Natural killer cell treated with Interleukin-12 subunit alpha and Interleukin-12 subunit beta and Interleukin-15 and Interleukin-18, amount 100 ng/mL, for 72 hours (primary cell): Measurements from ENCODE around the gene MLEC. TPM values are rescaled to one million over a fixed set of nuclear protein-coding genes. Genes with fewer than 3 reads are reported as not detected.
A peak's percentile ranks its signal among the peaks of the same experiment; 100 is the strongest.
"Not testable (repeated sequence)": the region's sequence is repeated elsewhere in the genome, so short reads cannot be mapped to it uniquely, and the experiment has no call there.

ENCODE experiments used
- ATAC-seq, 2 donors: fragments of 150-1000 bp; cut with Tn5 transposase in 1 of 2; sonication (Bioruptor Pico), chemical (Tn5 transposase) in 1 of 2; 2 replicates each; pipeline ENCODE4 v1.10.0; 2021
- DNase-seq: peaks from one replicate; pipeline ENCODE4 v3.0.0; 2022; ENCODE audit warnings: low spot score
- H3K27ac Mint-ChIP-seq, 2 donors: 1 replicate in 1 of 2; 2 replicates in 1 of 2; pipeline ENCODE4 v1.8.0; 2022; ENCODE audit warnings: mixed read lengths in 2 of 2, mild to moderate bottlenecking in 1 of 2, moderate library complexity in 1 of 2
- H3K27me3 Mint-ChIP-seq, 2 donors: 1 replicate in 1 of 2; 2 replicates in 1 of 2; pipeline ENCODE4 v1.8.0; 2022; ENCODE audit warnings: mixed read lengths in 2 of 2
- H3K36me3 Mint-ChIP-seq: one replicate; pipeline ENCODE4 v1.8.0; 2022; ENCODE audit warnings: mixed read lengths
- H3K4me1 Mint-ChIP-seq, 2 donors: 1 replicate in 1 of 2; 2 replicates in 1 of 2; pipeline ENCODE4 v1.8.0; 2022; ENCODE audit warnings: low read depth in 2 of 2, mixed read lengths in 2 of 2, mild to moderate bottlenecking in 1 of 2
- H3K4me3 Mint-ChIP-seq: one replicate; pipeline ENCODE4 v1.8.0; 2022; ENCODE audit warnings: mixed read lengths
- H3K9me3 Mint-ChIP-seq: 2 replicates; pipeline ENCODE4 v1.8.0; 2022; ENCODE audit warnings: mixed read lengths
- total RNA-seq, 2 donors: library from RNA; stranded (reverse); gene quantifications; one replicate each; pipeline ENCODE4 v1.2.3, GENCODE V29; 2022

Gene MLEC
- total RNA-seq, 2 donors from 2014 or later: 115 to 158 TPM

DNA sequence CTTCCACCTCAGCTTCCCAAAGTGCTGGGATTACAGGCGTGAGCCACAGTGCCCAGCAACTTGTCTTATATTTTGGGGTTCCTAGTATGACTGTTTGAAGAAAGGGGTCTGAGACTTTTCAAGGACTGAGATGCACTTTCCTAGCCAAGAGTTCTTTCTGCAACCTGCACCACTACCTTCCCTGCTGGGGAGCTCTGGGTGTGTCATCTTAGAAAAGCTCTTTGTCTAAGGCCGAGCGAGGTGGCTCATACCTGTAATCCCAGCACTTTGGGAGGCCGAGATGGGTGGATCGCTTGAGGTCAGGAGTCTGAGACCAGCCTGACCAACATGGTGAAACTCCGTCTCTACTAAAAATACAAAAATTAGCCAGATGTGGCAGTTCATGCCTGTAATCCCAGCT lies 16.7 kb upstream of the MLEC start:
- peaks cover 0 to 18% of the 10 kb centered on the region in 2 donors for H3K27me3 Mint-ChIP-seq
- not testable (repeated sequence) for DNase-seq, H3K36me3 Mint-ChIP-seq, H3K9me3 Mint-ChIP-seq, H3K27ac Mint-ChIP-seq, H3K4me1 Mint-ChIP-seq, ATAC-seq, H3K4me3 Mint-ChIP-seq

DNA sequence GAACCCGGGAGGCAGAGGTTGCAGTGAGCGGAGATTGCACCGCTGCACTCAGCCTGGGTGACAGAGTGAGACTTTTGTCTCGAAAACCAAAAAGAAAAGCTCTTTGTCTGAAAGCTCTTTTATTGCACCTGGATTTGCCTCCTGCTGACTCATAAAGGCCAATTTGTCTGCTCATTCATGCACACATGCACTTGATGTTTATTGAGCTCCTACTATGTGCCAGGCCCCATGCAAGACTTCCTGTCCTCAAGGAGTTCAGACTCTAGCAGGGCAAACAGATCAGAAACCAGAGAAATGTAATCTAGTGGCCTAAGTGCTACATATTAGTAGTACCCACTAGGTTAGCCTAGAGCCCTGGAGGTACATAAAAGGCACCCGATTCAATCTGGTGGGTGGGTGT lies 16.3 kb upstream of the MLEC start:
- Mint-ChIP-seq H3K4me3 (no peak overlapping the region), H3K4me1 (no peaks in the 10 kb centered on the region), H3K9me3 (no peaks in the 10 kb centered on the region), H3K27ac (no peak overlapping the region), H3K27me3 (peaks cover 0 to 19% of the 10 kb centered on the region in 2 donors), H3K36me3 (no peaks in the 10 kb centered on the region)
- ATAC-seq (no peak), DNase-seq (no peak)

DNA sequence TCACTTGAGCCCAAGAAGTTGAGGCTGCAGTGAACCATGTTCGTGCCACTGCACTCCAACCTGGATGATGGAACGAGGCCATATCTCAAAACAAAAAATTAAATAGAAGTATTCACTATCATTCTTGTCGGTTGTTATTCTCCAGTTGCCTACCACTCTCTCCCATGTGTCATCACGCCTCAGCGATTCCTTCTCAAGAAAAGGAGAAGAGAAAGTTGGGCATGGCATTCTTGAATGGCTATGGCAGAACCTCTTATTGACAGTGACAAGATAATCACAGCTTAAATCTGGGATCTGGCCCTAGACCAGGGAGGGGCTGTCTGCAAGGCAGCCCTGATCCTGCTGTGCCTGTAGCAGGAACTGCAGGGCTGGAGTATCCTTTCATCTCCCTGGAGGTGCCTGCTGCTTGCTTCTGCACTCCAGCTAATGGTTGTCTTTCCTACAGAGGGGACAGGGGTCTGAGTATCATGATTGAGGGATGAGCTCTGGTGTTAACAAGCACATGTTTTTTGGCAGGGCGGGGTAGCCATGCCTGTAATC lies 12.8 kb upstream of the MLEC start:
- no peaks in the 10 kb centered on the region for H3K9me3 Mint-ChIP-seq
- H3K27ac Mint-ChIP-seq: no peak overlapping the region
- no peak overlapping the region for H3K4me3 Mint-ChIP-seq
- H3K4me1 Mint-ChIP-seq: peaks cover 0 to 5% of the 10 kb centered on the region in 2 donors
- no peak for DNase-seq
- no peak for ATAC-seq
- peaks cover 0 to 11% of the 10 kb centered on the region in 2 donors for H3K27me3 Mint-ChIP-seq
- H3K36me3 Mint-ChIP-seq: no peaks in the 10 kb centered on the region

GRCh38 chr12:120677765-120678473 lies 9.0 kb upstream of the MLEC start:
- peaks cover 0 to 7% of the 10 kb centered on the region in 2 donors for H3K27me3 Mint-ChIP-seq
- peak overlapping the region in 1 of 2 donors; percentile 44 for H3K27ac Mint-ChIP-seq
- H3K36me3 Mint-ChIP-seq: no peaks in the 10 kb centered on the region
- no peaks in the 10 kb centered on the region for H3K9me3 Mint-ChIP-seq
- ATAC-seq (peak; percentile 78 to 90), DNase-seq (no peak)
- no peak overlapping the region for H3K4me3 Mint-ChIP-seq
- H3K4me1 Mint-ChIP-seq: peaks cover 0 to 5% of the 10 kb centered on the region in 2 donors

GRCh38 chr12:120678572-120678971 lies 8.4 kb upstream of the MLEC start:
- no peak overlapping the region for H3K27ac Mint-ChIP-seq

DNA sequence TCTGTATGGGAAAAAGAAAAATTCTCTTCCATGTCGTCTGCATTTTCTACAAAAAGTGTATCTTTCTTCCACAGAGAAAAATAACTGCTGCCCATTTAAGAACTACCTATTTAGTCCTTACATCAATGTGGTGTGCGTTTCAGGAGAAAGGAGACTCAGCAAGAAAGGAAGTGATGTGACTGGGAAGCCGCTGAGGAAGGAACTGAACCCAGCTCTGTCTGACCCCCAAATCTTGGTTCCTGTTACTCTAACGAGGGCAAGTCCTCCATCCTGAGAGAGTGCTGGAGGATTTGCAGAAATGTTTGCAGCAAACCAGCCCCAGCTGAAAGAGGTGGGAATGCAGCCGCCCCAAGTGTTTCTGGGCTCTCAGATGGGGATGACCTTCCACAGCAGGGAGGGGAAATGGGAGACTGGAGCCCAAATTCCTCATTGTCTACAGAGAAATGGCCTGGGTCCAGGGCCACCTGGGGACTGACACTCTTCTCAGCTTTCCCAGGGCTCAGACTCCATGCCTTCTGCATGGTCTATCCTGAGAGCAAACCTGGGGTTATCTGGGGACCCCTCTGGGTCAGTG lies 6.7 kb upstream of the MLEC start:
- Mint-ChIP-seq H3K4me1 (peaks cover 3 to 11% of the 10 kb centered on the region in 2 donors), H3K27ac (no peak overlapping the region), H3K27me3 (peaks cover 0 to 3% of the 10 kb centered on the region in 2 donors), H3K9me3 (no peaks in the 10 kb centered on the region), H3K36me3 (no peaks in the 10 kb centered on the region), H3K4me3 (no peak overlapping the region)
- DNase-seq: no peak
- ATAC-seq: no peak

More at GRCh38 chr12:120678572-120678971, 8.4 kb upstream of the MLEC start:
- Mint-ChIP-seq H3K9me3 (no peaks in the 10 kb centered on the region), H3K4me1 (peaks cover 0 to 5% of the 10 kb centered on the region in 2 donors), H3K27me3 (peaks cover 0 to 7% of the 10 kb centered on the region in 2 donors), H3K4me3 (peak overlapping the region; percentile 25), H3K36me3 (no peaks in the 10 kb centered on the region)
- no peak for DNase-seq
- no peak for ATAC-seq

DNA sequence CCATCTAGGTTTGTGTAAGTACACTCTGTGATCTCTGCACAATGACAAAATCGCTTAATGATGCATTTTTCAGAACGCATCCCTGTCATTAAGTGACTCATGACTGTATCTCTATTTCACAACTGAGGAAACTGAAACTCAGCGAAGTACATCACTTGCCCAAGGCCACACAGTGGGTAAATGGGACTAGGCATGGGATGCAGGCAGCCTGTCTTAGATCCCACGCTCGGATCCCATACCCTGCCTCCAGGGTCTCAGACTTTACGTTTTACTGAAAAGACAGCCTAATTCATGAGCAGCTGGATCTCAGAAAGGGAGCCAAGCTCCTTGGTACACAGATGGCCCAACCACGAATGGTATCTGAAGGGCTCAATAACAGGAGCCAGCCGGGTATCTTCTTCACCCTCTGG lies 2.4 kb upstream of the MLEC start:
- no peaks in the 10 kb centered on the region for H3K36me3 Mint-ChIP-seq
- peaks cover 23 to 25% of the 10 kb centered on the region in 2 donors for H3K4me1 Mint-ChIP-seq
- peak overlapping the region; percentile 45 to 58 for H3K27ac Mint-ChIP-seq
- H3K9me3 Mint-ChIP-seq: no peaks in the 10 kb centered on the region
- H3K4me3 Mint-ChIP-seq: peak overlapping the region; percentile 89
- DNase-seq (no peak), ATAC-seq (no peak)
- H3K27me3 Mint-ChIP-seq: no peaks in the 10 kb centered on the region

DNA sequence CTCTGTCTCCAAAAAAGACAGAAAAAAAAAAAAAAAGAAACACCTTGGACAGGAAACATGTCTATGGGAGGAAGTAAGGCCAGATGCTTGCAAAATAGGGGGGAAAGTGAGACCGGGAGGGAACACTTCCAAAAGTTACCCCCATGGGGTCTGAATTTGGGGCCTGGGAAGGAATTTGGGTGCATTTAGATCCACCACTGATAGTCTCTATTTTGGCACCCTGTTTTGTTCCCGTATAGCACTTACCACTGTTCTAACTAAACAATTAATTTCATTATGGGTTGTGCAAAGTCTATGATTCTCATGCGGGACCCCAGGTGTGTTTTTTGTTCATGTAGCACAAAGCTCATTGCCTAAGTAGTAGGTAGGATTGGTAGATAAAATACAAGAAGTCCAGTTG lies 1.4 kb upstream of the MLEC start:
- Mint-ChIP-seq H3K27ac (peak overlapping the region in 1 of 2 donors; percentile 90), H3K27me3 (no peaks in the 10 kb centered on the region), H3K36me3 (no peaks in the 10 kb centered on the region), H3K4me3 (peak overlapping the region; percentile 89), H3K9me3 (no peaks in the 10 kb centered on the region), H3K4me1 (peaks cover 25 to 26% of the 10 kb centered on the region in 2 donors)
- DNase-seq (no peak), ATAC-seq (no peak)

DNA sequence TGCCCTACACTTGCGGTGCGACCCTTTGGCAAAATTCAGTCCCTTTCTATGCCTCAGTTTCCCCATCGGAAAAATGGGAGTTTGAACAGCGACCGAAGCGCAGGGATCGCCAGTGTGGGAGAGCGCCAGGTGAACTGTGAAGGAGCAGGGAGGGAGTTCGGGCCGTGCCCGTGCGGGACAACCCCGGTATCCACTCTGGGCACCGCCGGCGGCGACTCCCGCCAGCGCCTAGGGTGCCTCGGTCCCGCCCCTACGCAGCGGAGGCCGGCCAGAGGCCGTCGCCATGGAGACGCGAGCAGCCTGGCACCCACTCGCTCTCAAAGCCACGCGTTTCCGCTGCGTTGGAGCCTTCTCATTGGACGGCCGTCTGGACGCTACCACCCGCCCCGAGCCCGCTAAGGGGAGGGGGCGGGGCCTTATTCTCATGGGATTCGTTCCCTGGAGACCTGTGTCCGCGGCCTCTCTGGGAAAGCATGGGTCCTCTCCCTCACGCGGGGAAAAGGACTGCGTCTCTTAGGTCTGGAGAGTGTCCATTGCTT lies 729 bp upstream of the MLEC start:
- peak overlapping the region; percentile 84 to 90 for H3K27ac Mint-ChIP-seq
- DNase-seq (peak; percentile 99), ATAC-seq (peak; percentile 90 to 91)
- H3K4me1 Mint-ChIP-seq: peaks cover 29 to 30% of the 10 kb centered on the region in 2 donors
- peak overlapping the region; percentile 89 for H3K4me3 Mint-ChIP-seq
- H3K9me3 Mint-ChIP-seq: no peaks in the 10 kb centered on the region
- H3K36me3 Mint-ChIP-seq: no peaks in the 10 kb centered on the region
- no peaks in the 10 kb centered on the region for H3K27me3 Mint-ChIP-seq

DNA sequence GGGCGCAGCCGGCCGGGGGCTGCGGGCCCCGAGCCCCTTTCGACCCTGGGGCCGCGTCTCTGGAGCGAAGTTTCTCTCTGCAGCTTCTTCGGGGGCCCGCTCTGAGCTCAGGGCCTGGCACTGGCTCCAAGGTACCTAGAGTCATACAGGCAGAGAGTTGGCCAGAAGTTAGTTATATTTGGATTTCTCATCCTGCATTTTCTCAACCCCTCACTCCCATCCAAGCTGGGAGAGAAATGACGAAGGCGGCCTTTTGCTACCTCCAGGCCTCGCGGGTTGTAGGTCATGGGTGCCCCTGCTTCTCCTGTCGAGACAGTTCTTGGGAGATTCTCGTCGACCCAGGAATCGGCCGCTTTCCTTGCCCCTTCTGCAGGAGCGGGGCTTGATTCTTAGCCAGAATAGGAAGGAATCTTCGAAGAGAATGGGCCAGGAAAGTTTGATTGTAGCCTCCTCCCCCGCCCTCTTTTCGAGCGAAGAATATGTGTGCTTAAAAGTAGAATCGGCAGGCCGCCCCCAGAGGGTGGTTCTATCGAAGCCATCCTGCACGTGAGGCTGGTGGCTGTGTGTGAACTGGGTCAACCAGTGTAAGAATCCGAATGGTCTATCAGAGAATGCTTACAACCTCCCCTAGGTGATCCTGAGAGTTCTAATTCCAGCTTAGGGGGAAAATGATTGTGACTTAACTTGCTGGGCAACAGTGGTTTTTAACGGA lies 785 bp downstream of the MLEC start:
- Mint-ChIP-seq H3K27me3 (no peaks in the 10 kb centered on the region), H3K4me3 (peak overlapping the region; percentile 81), H3K4me1 (peaks cover 39 to 40% of the 10 kb centered on the region in 2 donors), H3K36me3 (no peaks in the 10 kb centered on the region), H3K9me3 (no peaks in the 10 kb centered on the region), H3K27ac (peak overlapping the region; percentile 4 to 71)
- DNase-seq: no peak
- no peak for ATAC-seq

DNA sequence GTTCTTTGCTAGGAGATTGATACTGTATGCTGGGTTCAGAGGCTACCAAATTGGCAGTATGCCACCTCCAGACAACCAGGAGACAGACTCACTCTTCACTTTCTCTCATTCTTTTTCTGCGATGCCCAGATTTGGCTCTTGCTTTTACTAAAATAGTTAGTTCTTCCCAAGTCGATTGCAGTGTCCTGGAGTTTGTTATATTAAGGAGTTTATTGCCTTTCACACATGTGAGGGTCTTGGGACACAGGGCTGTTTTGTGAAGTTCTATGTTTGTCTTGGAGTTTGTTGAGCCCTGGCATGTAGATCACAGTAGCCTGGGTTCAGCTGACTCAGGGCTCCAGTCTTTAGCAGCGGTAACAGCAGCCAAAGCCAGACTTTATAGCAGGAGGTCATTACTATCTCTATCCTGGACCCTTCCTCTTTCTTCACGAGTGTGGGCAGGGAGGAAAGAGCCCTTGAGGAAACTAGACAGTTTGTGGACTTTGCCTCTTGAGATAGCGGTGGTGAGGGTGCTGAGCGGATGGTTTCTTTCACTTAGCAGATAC lies 1.6 kb downstream of the MLEC start:
- no peaks in the 10 kb centered on the region for H3K9me3 Mint-ChIP-seq
- no peak for DNase-seq

DNA sequence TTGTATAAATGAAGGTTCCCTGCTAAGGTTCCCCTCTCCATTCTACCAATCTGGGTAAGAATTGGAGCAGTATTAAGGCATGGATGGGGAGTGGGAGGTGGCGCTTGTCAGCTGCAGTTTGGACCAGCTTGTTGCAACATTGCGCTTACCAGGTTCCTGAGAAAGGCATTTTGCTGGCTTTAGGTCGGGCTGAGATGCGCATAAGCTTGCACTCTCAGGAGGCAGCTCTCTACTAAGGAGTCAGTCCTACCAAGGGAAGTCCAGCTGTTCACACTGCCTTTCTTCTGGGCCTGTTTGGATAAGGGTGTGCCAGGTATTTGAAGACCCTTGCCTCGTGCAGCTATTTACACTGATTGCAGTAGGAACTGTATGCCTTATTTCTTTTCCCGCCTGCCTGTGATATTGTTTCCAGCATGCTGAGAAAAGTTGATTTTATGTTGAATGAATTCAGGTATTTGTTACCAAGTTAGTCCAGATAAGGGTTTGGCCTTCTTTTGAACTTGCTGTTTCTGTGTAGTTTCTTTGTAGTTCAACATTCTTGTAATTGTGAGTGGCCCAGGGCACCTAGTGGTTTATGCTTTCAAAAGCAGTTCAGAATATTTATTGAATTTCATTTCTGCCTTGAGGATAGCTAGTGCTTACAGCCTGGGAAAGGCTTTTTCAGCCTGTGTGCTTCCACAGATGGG lies 2.6 kb downstream of the MLEC start:
- ATAC-seq: no peak
- no peaks in the 10 kb centered on the region for H3K27me3 Mint-ChIP-seq
- peak overlapping the region; percentile 81 for H3K4me3 Mint-ChIP-seq
- H3K9me3 Mint-ChIP-seq: no peaks in the 10 kb centered on the region
- peaks cover 3% of the 10 kb centered on the region for H3K36me3 Mint-ChIP-seq
- H3K27ac Mint-ChIP-seq: peak overlapping the region in 1 of 2 donors; percentile 71
- peaks cover 40 to 46% of the 10 kb centered on the region in 2 donors for H3K4me1 Mint-ChIP-seq
- DNase-seq: no peak

More for the DNA sequence above, 1.6 kb downstream of the MLEC start:
- Mint-ChIP-seq H3K4me3 (peak overlapping the region; percentile 81), H3K27me3 (no peaks in the 10 kb centered on the region), H3K4me1 (peaks cover 43 to 45% of the 10 kb centered on the region in 2 donors), H3K27ac (peak overlapping the region; percentile 4 to 71), H3K36me3 (no peaks in the 10 kb centered on the region)
- ATAC-seq: no peak

DNA sequence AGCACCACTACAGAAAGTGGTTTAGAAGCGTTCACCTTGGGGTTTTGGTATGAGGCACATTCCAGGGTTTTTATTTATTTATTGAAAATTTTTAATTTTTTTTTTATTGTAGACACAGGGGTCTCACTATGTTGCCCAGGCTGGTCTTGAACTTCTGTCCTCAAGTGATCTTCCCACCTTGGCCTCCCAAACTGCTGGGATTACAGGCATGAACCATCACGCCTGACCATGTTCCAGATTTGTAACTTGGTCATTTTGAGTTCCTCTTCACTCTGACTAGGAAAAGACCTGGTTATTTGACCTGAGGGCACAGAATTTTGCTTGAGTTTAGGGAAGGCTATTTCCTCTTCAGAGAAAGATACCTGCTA lies 3.1 kb downstream of the MLEC start:
- H3K4me1 Mint-ChIP-seq: peaks cover 43 to 44% of the 10 kb centered on the region in 2 donors
- DNase-seq: no peak
- H3K27me3 Mint-ChIP-seq: no peaks in the 10 kb centered on the region
- no peaks in the 10 kb centered on the region for H3K9me3 Mint-ChIP-seq
- no peak for ATAC-seq
- H3K27ac Mint-ChIP-seq: no peak overlapping the region
- H3K4me3 Mint-ChIP-seq: no peak overlapping the region
- H3K36me3 Mint-ChIP-seq: peaks cover 5% of the 10 kb centered on the region
